GM23248 (cell line): ENCODE measurements around the gene DDOST.

Experiments used
- EZH2 ChIP-seq: fragments of 200-600 bp; sonication (generic); IDR thresholded peaks from 2 replicates; pipeline ENCODE4 v1.6.1; 2018; ENCODE audit warnings: antibody characterized with exemption, mild to moderate bottlenecking; ENCODE audit not compliant: insufficient read depth, poor library complexity, severe bottlenecking
- EZH2phosphoT487 ChIP-seq: fragments of 200-600 bp; sonication (generic); IDR thresholded peaks from 2 replicates; pipeline ENCODE4 v1.6.1; 2018; ENCODE audit warnings: antibody characterized with exemption, moderate library complexity, mild to moderate bottlenecking, low read depth; ENCODE audit not compliant: insufficient read depth

GRCh38 chr1:20636785-20637347 is 24.3 kb downstream of the DDOST start:
- TF ChIP-seq EZH2 (no peak), EZH2phosphoT487 (no peak)
